K562 (cell line): ENCODE results near the gene NPM3. TPM values are rescaled to one million over a fixed set of nuclear protein-coding genes. Genes with fewer than 3 reads are reported as not detected.

Experiments
- ARNT ChIP-seq, 2 experiments: fragments of 450-650 bp; IDR thresholded peaks; 2 replicates each; pipeline ENCODE4 v1.6.1; 2016; ENCODE audit warnings: mild to moderate bottlenecking in 1 of 2
- E2F6 ChIP-seq, 2 experiments: IDR thresholded peaks; 2 replicates each; pipeline ENCODE4 v1.6.1; 2011; ENCODE audit warnings: borderline replicate concordance in 1 of 2, control low read depth in 1 of 2, low read depth in 1 of 2, low read length in 1 of 2, mild to moderate bottlenecking in 1 of 2, mixed read lengths in 1 of 2, moderate library complexity in 1 of 2; ENCODE audit not compliant: insufficient read depth in 1 of 2, insufficient read length in 1 of 2, poor library complexity in 1 of 2, severe bottlenecking in 1 of 2; ENCODE audit errors: extremely low read depth in 1 of 2
- E2F8 ChIP-seq: fragments of 450-650 bp; IDR thresholded peaks from 2 replicates; pipeline ENCODE4 v1.7.1; 2018; ENCODE audit warnings: mild to moderate bottlenecking, low read depth; ENCODE audit not compliant: partially characterized antibody
- EWSR1 ChIP-seq: fragments of 450-650 bp; IDR thresholded peaks from 2 replicates; pipeline ENCODE4 v1.6.1; 2018; ENCODE audit warnings: borderline replicate concordance, mild to moderate bottlenecking, low read depth, moderate library complexity; ENCODE audit not compliant: partially characterized antibody
- MLX ChIP-seq, 2 experiments: fragments of 450-650 bp in 1 of 2; sonication (generic) in 1 of 2; formaldehyde crosslinking; conservative IDR thresholded peaks; 2 replicates each; pipeline versions ENCODE4 v1.4.0 to v1.8.1; 2020 to 2022; ENCODE audit warnings: mild to moderate bottlenecking in 1 of 2, missing genetic modification reagents in 1 of 2
- NCOR1 ChIP-seq: fragments of 450-650 bp; IDR thresholded peaks from 2 replicates; pipeline ENCODE4 v1.6.1; 2016; ENCODE audit warnings: mild to moderate bottlenecking, moderate library complexity
- NR2C2 ChIP-seq, 2 experiments: fragments of 200-800 bp in 1 of 2; sonication (Bioruptor generic) in 1 of 2; sonication (generic) in 1 of 2; formaldehyde crosslinking in 1 of 2; IDR thresholded peaks; 2 replicates each; pipeline versions ENCODE4 v1.6.1 to v1.8.0; 2016 to 2022; ENCODE audit warnings: mild to moderate bottlenecking in 1 of 2, missing compliant biosample characterization in 1 of 2, missing genetic modification characterization in 1 of 2, missing genetic modification reagents in 1 of 2
- RFX7 ChIP-seq: fragments of 250-450 bp; sonication (Bioruptor Pico); IDR thresholded peaks from 2 replicates; pipeline ENCODE4 v1.5.1; 2021; ENCODE audit warnings: mild to moderate bottlenecking
- SAFB ChIP-seq: fragments of 200-400 bp; formaldehyde crosslinking; IDR thresholded peaks from 2 replicates; pipeline ENCODE4 v1.6.1; 2017; ENCODE audit warnings: low read depth, low read length, borderline replicate concordance
- TSHZ1 ChIP-seq: fragments of 250-450 bp; sonication (Bioruptor Pico); IDR thresholded peaks from 2 replicates; pipeline ENCODE4 v1.4.0; 2020; ENCODE audit warnings: mild to moderate bottlenecking, moderate library complexity
- U2AF1 ChIP-seq: fragments of 200-400 bp; formaldehyde crosslinking; optimal IDR thresholded peaks from 2 replicates; pipeline ENCODE3; 2017; ENCODE audit warnings: mild to moderate bottlenecking, low read depth, low read length, moderate library complexity
- ZC3H11A ChIP-seq: IDR thresholded peaks from 2 replicates; pipeline ENCODE4 v1.6.1; 2012; ENCODE audit warnings: low read depth, low read length, improper control_type of control experiment
- ZFX ChIP-seq: sonication (generic); formaldehyde crosslinking; IDR thresholded peaks from 2 replicates; pipeline ENCODE4 v1.8.0; 2022; ENCODE audit warnings: mild to moderate bottlenecking, missing genetic modification reagents, moderate library complexity
- polyA plus RNA-seq, 8 experiments: library from polyadenylated mRNA; depleted of rRNA in 4 of 8; stranded (reverse) in 5 of 8; unstranded in 3 of 8; fragments of >200 nt; fragmentation: Nextera tagmentation in 2 of 8; fragmentation: Illumina TruSeq in 1 of 8; extraction: Ambion mirVana in 2 of 8; extraction: Trizol in 1 of 8; gene quantifications; 2 replicates each; pipeline versions ENCODE4 v1.2.1 to v1.2.3, GENCODE V29; 2011 to 2014; ENCODE audit warnings: inconsistent platforms in 1 of 8, missing spikeins in 1 of 8
- total RNA-seq, 7 experiments: library from RNA; depleted of rRNA in 6 of 7; stranded (reverse); fragments of >200 nt in 6 of 7; fragmentation: Illumina TruSeq in 2 of 7; extraction: Trizol in 2 of 7; gene quantifications; 2 replicates each; pipeline versions ENCODE4 v1.2.1 to v1.2.3, GENCODE V29; 2011 to 2021; ENCODE audit warnings: low replicate concordance in 1 of 7
- TF ChIP-seq, protein P1 (sequence below), 2 experiments: fragments of 450-650 bp; conservative IDR thresholded peaks; 2 replicates each; pipeline ENCODE4 v1.6.1; 2017; ENCODE audit warnings: mild to moderate bottlenecking in 2 of 2, moderate library complexity in 2 of 2

Gene NPM3
- total and polyA plus RNA-seq, 9 of the 15 experiments (the other 6 are each of a cell fraction or from before 2014, with no cell fraction given), result 15.2 to 239 (median 114) TPM

- TF ChIP-seq E2F8 (no peak), MLX (CRISPR knock-in tag; conservative IDR thresholded peaks at IDR 0.05) (no peak), SAFB (no peak), U2AF1 (no peak), TSHZ1 (CRISPR knock-in tag) (no peak), NR2C2 (CRISPR knock-in tag; IDR thresholded peaks at IDR 0.05) (no peak), NR2C2 (tag; IDR thresholded peaks at IDR 0.05) (no peak), E2F6 (IDR thresholded peaks at IDR 0.05; ENCODE audit: borderline replicate concordance in 1 of 2, extremely low read depth in 1 of 2, insufficient read depth in 1 of 2, insufficient read length in 1 of 2, low read depth in 1 of 2, low read length in 1 of 2, poor library complexity in 1 of 2, severe bottlenecking in 1 of 2) (peak in 1 of 2 experiments; percentile 27), ZFX (peak; percentile 23; the same call in 1 of the 2 replicates), ZC3H11A (no peak), NCOR1 (no peak), ARNT (IDR thresholded peaks at IDR 0.05) (no peak), RFX7 (CRISPR knock-in tag) (no peak), EWSR1 (no peak)
- TF ChIP-seq, protein P1, sequence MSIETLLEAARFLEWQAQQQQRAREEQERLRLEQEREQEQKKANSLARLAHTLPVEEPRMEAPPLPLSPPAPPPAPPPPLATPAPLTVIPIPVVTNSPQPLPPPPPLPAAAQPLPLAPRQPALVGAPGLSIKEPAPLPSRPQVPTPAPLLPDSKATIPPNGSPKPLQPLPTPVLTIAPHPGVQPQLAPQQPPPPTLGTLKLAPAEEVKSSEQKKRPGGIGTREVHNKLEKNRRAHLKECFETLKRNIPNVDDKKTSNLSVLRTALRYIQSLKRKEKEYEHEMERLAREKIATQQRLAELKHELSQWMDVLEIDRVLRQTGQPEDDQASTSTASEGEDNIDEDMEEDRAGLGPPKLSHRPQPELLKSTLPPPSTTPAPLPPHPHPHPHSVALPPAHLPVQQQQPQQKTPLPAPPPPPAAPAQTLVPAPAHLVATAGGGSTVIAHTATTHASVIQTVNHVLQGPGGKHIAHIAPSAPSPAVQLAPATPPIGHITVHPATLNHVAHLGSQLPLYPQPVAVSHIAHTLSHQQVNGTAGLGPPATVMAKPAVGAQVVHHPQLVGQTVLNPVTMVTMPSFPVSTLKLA (conservative IDR thresholded peaks at IDR 0.05), result 0 out of 4 replicates have a peak, but pooled peaks of 1 of the 2 experiments have one; percentile 33
Observed at GRCh38 chr10:101828766-101829551, 45.7 kb upstream of the NPM3 start (continued).
